ENCODE results near the gene EFCC1.
"Not testable (repeated sequence)": the region's sequence is repeated elsewhere in the genome, so short reads cannot be mapped to it uniquely, and the experiment has no call there.

EFCC1 gene

DNA sequence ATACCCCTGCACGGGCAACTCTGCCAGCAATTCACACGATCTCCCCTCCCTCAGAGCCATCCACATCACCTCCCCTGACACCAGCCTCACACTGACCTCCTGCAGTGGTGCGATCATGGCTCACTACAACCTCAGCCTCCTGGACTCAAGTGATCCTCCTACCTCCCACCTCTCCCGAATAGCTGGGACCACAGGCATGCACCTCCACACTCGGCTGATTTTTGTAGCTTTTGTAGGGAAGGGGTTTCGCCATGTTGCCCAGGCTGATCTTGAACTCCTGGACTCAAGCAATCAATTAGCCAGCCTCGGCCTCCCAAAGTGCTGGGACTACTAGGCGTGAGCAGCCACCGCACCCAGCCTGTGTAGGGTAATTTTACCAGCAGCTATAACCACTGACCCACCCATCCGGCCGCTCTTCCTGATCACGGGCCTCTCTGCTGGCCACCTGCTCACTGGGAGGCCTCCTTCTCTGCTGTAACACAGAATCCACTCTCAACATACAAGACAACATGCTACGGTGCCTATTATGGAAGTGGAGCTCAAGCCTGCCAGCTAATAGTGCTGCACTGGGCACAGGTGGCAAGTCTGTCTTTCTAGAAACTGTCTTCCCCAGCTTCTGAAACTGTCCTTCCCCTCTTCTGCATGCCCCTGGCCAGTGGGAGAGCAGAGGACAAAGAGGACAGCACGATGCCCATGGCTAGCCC lies 64.1 kb downstream of the EFCC1 start:
- no peaks in the 10 kb centered on the region for H3K79me2 ChIP-seq (ENCODE audit: control insufficient read depth, insufficient read depth, low read length, unreplicated experiment)
- H3K4me1 ChIP-seq (ENCODE audit: control insufficient read depth, insufficient read depth, low read length, unreplicated experiment), result no peaks in the 10 kb centered on the region
- H3K4me3 ChIP-seq (ENCODE audit: low read depth, low read length), result no peak overlapping the region
- no peak overlapping the region for H3K27ac ChIP-seq (ENCODE audit: low read depth, low read length)
- H3K36me3 ChIP-seq (ENCODE audit: insufficient read depth, low read length), result no peaks in the 10 kb centered on the region
- no peak overlapping the region for H2AFZ ChIP-seq (ENCODE audit: low read length, unreplicated experiment)
- H3K27me3 ChIP-seq (ENCODE audit: insufficient read depth, low read length), result no peaks in the 10 kb centered on the region

DNA sequence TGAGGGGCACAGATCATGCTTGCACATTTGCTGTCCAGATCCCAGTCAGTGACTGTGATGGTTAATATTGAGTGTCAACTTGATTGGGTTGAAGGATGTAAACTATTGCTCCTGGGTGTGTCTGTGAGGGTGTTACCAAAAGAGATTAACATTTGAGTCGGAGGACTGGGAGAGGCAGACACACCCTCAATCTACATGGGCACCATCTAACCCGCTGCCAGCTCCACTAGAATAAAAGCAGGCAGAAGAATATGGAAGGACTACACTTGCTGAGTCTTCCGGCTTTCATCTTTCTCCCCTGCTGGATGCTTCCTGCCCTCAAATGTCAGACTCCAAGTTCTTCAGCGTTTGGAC lies 64.6 kb downstream of the EFCC1 start:
- Histone ChIP-seq H3K36me3 (ENCODE audit: insufficient read depth, low read length) (no peaks in the 10 kb centered on the region), H3K27me3 (ENCODE audit: insufficient read depth, low read length) (no peaks in the 10 kb centered on the region), H3K4me3 (ENCODE audit: low read depth, low read length) (no peak overlapping the region), H3K27ac (ENCODE audit: low read depth, low read length) (no peak overlapping the region), H3K79me2 (ENCODE audit: control insufficient read depth, insufficient read depth, low read length, unreplicated experiment) (no peaks in the 10 kb centered on the region), H3K4me1 (ENCODE audit: control insufficient read depth, insufficient read depth, low read length, unreplicated experiment) (no peaks in the 10 kb centered on the region), H2AFZ (ENCODE audit: low read length, unreplicated experiment) (no peak overlapping the region)

GRCh38 chr3:129067719-129068118 lies 66.6 kb downstream of the EFCC1 start:
- not testable (repeated sequence) for H2AFZ ChIP-seq (ENCODE audit: low read length, unreplicated experiment); H3K27ac ChIP-seq (ENCODE audit: low read depth, low read length); H3K27me3 ChIP-seq (ENCODE audit: insufficient read depth, low read length); H3K4me3 ChIP-seq (ENCODE audit: low read depth, low read length); H3K79me2 ChIP-seq (ENCODE audit: control insufficient read depth, insufficient read depth, low read length, unreplicated experiment); H3K4me1 ChIP-seq (ENCODE audit: control insufficient read depth, insufficient read depth, low read length, unreplicated experiment); H3K36me3 ChIP-seq (ENCODE audit: insufficient read depth, low read length)

GRCh38 chr3:129068291-129068886 lies 67.3 kb downstream of the EFCC1 start:
- peak overlapping the region; percentile 60 for H2AFZ ChIP-seq (ENCODE audit: low read length, unreplicated experiment)
- H3K79me2 ChIP-seq (ENCODE audit: control insufficient read depth, insufficient read depth, low read length, unreplicated experiment), result no peaks in the 10 kb centered on the region
- H3K27me3 ChIP-seq (ENCODE audit: insufficient read depth, low read length), result no peaks in the 10 kb centered on the region
- H3K4me1 ChIP-seq (ENCODE audit: control insufficient read depth, insufficient read depth, low read length, unreplicated experiment), result no peaks in the 10 kb centered on the region
- no peak overlapping the region for H3K27ac ChIP-seq (ENCODE audit: low read depth, low read length)
- no peaks in the 10 kb centered on the region for H3K36me3 ChIP-seq (ENCODE audit: insufficient read depth, low read length)
- H3K4me3 ChIP-seq (ENCODE audit: low read depth, low read length), result peak overlapping the region; percentile 47

GRCh38 chr3:129069313-129070085 lies 68.4 kb downstream of the EFCC1 start:
- not testable (repeated sequence) for H3K4me3 ChIP-seq (ENCODE audit: low read depth, low read length); H3K4me1 ChIP-seq (ENCODE audit: control insufficient read depth, insufficient read depth, low read length, unreplicated experiment); H3K27me3 ChIP-seq (ENCODE audit: insufficient read depth, low read length); H3K79me2 ChIP-seq (ENCODE audit: control insufficient read depth, insufficient read depth, low read length, unreplicated experiment); H3K27ac ChIP-seq (ENCODE audit: low read depth, low read length); H3K36me3 ChIP-seq (ENCODE audit: insufficient read depth, low read length); H2AFZ ChIP-seq (ENCODE audit: low read length, unreplicated experiment)

GRCh38 chr3:129070086-129070885 lies 69.2 kb downstream of the EFCC1 start:
- Histone ChIP-seq H2AFZ (ENCODE audit: low read length, unreplicated experiment) (no peak overlapping the region), H3K27me3 (ENCODE audit: insufficient read depth, low read length) (no peaks in the 10 kb centered on the region), H3K79me2 (ENCODE audit: control insufficient read depth, insufficient read depth, low read length, unreplicated experiment) (no peaks in the 10 kb centered on the region), H3K4me1 (ENCODE audit: control insufficient read depth, insufficient read depth, low read length, unreplicated experiment) (no peaks in the 10 kb centered on the region), H3K36me3 (ENCODE audit: insufficient read depth, low read length) (no peaks in the 10 kb centered on the region), H3K27ac (ENCODE audit: low read depth, low read length) (no peak overlapping the region), H3K4me3 (ENCODE audit: low read depth, low read length) (no peak overlapping the region)

DNA sequence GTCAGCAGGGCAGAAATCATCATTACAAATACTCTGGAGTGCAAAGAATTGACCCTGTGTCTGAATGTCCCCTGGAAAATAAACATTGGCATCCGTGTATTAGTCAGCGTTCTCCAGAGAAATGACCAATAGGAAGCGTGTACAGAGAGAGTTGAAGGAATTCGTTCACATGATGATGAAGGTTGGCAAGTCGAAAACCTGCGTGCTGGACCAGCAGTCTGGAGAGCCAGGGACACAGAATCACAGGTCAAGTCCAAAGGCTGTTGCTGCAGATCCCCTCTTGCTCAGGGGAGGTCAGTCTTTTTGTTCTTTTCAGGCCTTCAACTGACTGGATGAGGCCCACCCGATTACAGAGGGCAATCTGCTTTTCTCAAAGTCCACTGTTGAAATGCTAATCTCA lies 76.1 kb downstream of the EFCC1 start:
- Histone ChIP-seq H3K27me3 (ENCODE audit: insufficient read depth, low read length) (no peaks in the 10 kb centered on the region), H2AFZ (ENCODE audit: low read length, unreplicated experiment) (no peak overlapping the region), H3K4me3 (ENCODE audit: low read depth, low read length) (no peak overlapping the region), H3K4me1 (ENCODE audit: control insufficient read depth, insufficient read depth, low read length, unreplicated experiment) (peaks cover 4% of the 10 kb centered on the region), H3K79me2 (ENCODE audit: control insufficient read depth, insufficient read depth, low read length, unreplicated experiment) (no peaks in the 10 kb centered on the region), H3K27ac (ENCODE audit: low read depth, low read length) (0 out of 2 replicates have a peak overlapping the region, but pooled peaks have one; percentile 28), H3K36me3 (ENCODE audit: insufficient read depth, low read length) (no peaks in the 10 kb centered on the region)

DNA sequence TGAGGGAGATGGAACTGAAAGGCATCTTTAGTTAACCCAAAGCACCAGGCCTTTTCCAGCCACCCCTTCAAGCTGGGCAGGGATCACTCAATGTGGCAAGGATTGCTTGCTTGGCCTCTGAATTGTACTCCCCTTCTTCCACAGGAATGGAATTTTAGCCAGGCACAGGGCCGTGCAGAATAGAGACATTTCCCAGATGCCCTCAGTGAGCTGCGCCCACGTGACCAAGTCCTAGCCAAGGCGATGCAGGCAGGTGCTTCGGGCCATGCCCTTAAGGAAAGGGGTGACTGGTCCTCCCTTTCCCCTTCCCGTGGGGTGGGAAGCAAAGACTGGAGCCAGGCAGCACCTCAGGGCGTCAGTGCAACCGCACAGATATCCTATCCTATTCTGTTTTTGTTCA lies 77.4 kb downstream of the EFCC1 start:
- Histone ChIP-seq H3K27me3 (ENCODE audit: insufficient read depth, low read length) (no peaks in the 10 kb centered on the region), H3K36me3 (ENCODE audit: insufficient read depth, low read length) (no peaks in the 10 kb centered on the region), H3K4me1 (ENCODE audit: control insufficient read depth, insufficient read depth, low read length, unreplicated experiment) (peaks cover 4% of the 10 kb centered on the region), H3K4me3 (ENCODE audit: low read depth, low read length) (no peak overlapping the region), H3K27ac (ENCODE audit: low read depth, low read length) (no peak overlapping the region), H3K79me2 (ENCODE audit: control insufficient read depth, insufficient read depth, low read length, unreplicated experiment) (no peaks in the 10 kb centered on the region), H2AFZ (ENCODE audit: low read length, unreplicated experiment) (no peak overlapping the region)

- no peaks in the 10 kb centered on the region for H3K79me2 ChIP-seq (ENCODE audit: control insufficient read depth, insufficient read depth, low read length, unreplicated experiment)
- H3K27ac ChIP-seq (ENCODE audit: low read depth, low read length), result no peak overlapping the region
- no peak overlapping the region for H2AFZ ChIP-seq (ENCODE audit: low read length, unreplicated experiment)
- H3K36me3 ChIP-seq (ENCODE audit: insufficient read depth, low read length), result no peaks in the 10 kb centered on the region
- H3K4me1 ChIP-seq (ENCODE audit: control insufficient read depth, insufficient read depth, low read length, unreplicated experiment), result peaks cover 4% of the 10 kb centered on the region
- no peaks in the 10 kb centered on the region for H3K27me3 ChIP-seq (ENCODE audit: insufficient read depth, low read length)
- no peak overlapping the region for H3K4me3 ChIP-seq (ENCODE audit: low read depth, low read length)
These were observed 80.4 kb downstream of the EFCC1 start for GRCh38 chr3:129081503-129081902.

DNA sequence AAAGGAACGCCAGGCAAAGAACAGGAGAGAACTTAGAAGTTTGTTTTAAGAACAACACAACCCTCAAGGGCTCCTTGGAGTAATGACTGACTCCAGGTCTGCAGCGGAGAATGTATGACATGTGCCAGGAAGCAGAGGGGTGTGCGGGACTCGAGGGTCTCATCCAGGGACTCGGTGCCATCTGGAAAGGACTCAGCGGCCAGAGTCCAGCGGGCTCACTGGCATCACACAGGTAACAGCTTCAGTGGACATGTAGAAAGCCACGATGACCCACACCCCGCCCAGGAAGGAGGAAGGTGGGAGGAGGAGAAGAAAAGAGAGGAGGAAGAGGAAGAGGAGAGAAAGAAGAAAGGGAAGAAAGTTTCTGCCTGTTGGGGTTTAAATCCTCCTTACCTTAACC lies 80.9 kb downstream of the EFCC1 start:
- no peak overlapping the region for H3K27ac ChIP-seq (ENCODE audit: low read depth, low read length)
- H3K27me3 ChIP-seq (ENCODE audit: insufficient read depth, low read length), result no peaks in the 10 kb centered on the region

More for the DNA sequence above, 80.9 kb downstream of the EFCC1 start:
- H3K4me3 ChIP-seq (ENCODE audit: low read depth, low read length), result no peak overlapping the region
- H2AFZ ChIP-seq (ENCODE audit: low read length, unreplicated experiment), result no peak overlapping the region
- H3K79me2 ChIP-seq (ENCODE audit: control insufficient read depth, insufficient read depth, low read length, unreplicated experiment), result no peaks in the 10 kb centered on the region
- H3K36me3 ChIP-seq (ENCODE audit: insufficient read depth, low read length), result no peaks in the 10 kb centered on the region
- H3K4me1 ChIP-seq (ENCODE audit: control insufficient read depth, insufficient read depth, low read length, unreplicated experiment), result peaks cover 1% of the 10 kb centered on the region

Data from ACC112 (cell line).